GM23248 (cell line): ENCODE measurements around the gene VPS54. TPM values are rescaled to one million over a fixed set of nuclear protein-coding genes. Genes with fewer than 3 reads are reported as not detected.

Source experiments
- DNase-seq: peaks from one replicate; pipeline ENCODE4 v3.0.0-alpha.2; 2015
- H2AFZ ChIP-seq: fragments of 200-600 bp; sonication (generic); 2 replicates; pipeline ENCODE4 v1.6.1; 2016; ENCODE audit warnings: antibody characterized with exemption
- H3F3A ChIP-seq: fragments of 200-600 bp; sonication (generic); 2 replicates; pipeline ENCODE4 v1.6.1; 2016; ENCODE audit warnings: mild to moderate bottlenecking, antibody characterized with exemption, mixed run types; ENCODE audit not compliant: insufficient read depth
- H3K27ac ChIP-seq: fragments of 200-600 bp; sonication (generic); 2 replicates; pipeline ENCODE4 v1.5.1; 2016; ENCODE audit warnings: mild to moderate bottlenecking
- H3K27me3 ChIP-seq: fragments of 200-600 bp; sonication (generic); replicated peaks from 2 replicates; pipeline ENCODE4 v1.6.1; 2016; ENCODE audit warnings: mild to moderate bottlenecking; ENCODE audit not compliant: insufficient read depth
- H3K36me3 ChIP-seq: fragments of 200-600 bp; sonication (generic); 2 replicates; pipeline ENCODE4 v1.6.1; 2016; ENCODE audit warnings: low read depth, mild to moderate bottlenecking
- H3K4me1 ChIP-seq: fragments of 200-600 bp; sonication (generic); 2 replicates; pipeline ENCODE4 v1.6.1; 2016; ENCODE audit warnings: mild to moderate bottlenecking; ENCODE audit not compliant: insufficient read depth
- H3K4me2 ChIP-seq: fragments of 200-600 bp; sonication (generic); one replicate; pipeline ENCODE4 v1.6.1; 2016; ENCODE audit warnings: mild to moderate bottlenecking; ENCODE audit not compliant: unreplicated experiment
- H3K4me3 ChIP-seq: fragments of 200-600 bp; sonication (generic); 2 replicates; pipeline ENCODE4 v1.5.1; 2016; ENCODE audit warnings: mild to moderate bottlenecking
- H3K79me2 ChIP-seq: fragments of 200-600 bp; sonication (generic); 2 replicates; pipeline ENCODE4 v1.6.1; 2016; ENCODE audit warnings: mild to moderate bottlenecking; ENCODE audit not compliant: insufficient read depth
- H3K9ac ChIP-seq: fragments of 200-600 bp; sonication (generic); 2 replicates; pipeline ENCODE4 v1.6.1; 2016; ENCODE audit warnings: mild to moderate bottlenecking
- H3K9me2 ChIP-seq: fragments of 200-600 bp; sonication (generic); 2 replicates; pipeline ENCODE4 v1.6.1; 2016; ENCODE audit warnings: mixed run types, mild to moderate bottlenecking, moderate library complexity; ENCODE audit not compliant: insufficient read depth
- H3K9me3 ChIP-seq: fragments of 200-600 bp; sonication (generic); one replicate; pipeline ENCODE4 v1.6.1; 2017; ENCODE audit warnings: low read depth
- H4K20me1 ChIP-seq: fragments of 200-600 bp; sonication (generic); 2 replicates; pipeline ENCODE4 v1.6.0; 2016; ENCODE audit not compliant: insufficient read depth
- EZH2 ChIP-seq: fragments of 200-600 bp; sonication (generic); IDR thresholded peaks from 2 replicates; pipeline ENCODE4 v1.6.1; 2018; ENCODE audit warnings: antibody characterized with exemption, mild to moderate bottlenecking; ENCODE audit not compliant: insufficient read depth, poor library complexity, severe bottlenecking
- EZH2phosphoT487 ChIP-seq: fragments of 200-600 bp; sonication (generic); IDR thresholded peaks from 2 replicates; pipeline ENCODE4 v1.6.1; 2018; ENCODE audit warnings: antibody characterized with exemption, moderate library complexity, mild to moderate bottlenecking, low read depth; ENCODE audit not compliant: insufficient read depth
- WGBS, 2 experiments: methylation state at CpG; one replicate each; pipeline ENCODE4 v1.1.6; 2015 to 2017; ENCODE audit warnings: low lambda C conversion rate in 2 of 2, low coverage in 1 of 2; ENCODE audit errors: missing lambda C conversion rate in 2 of 2; 5-methylcytosine and 5-hydroxymethylcytosine counted together
- in situ Hi-C: fragments of 300-500 bp; cut with MboI; formaldehyde crosslinking; loops from 2 replicates; pipeline ENCODE4 v1.15.0; 2020
- polyA plus RNA-seq: library from polyadenylated mRNA; unstranded; fragments of >200 nt; fragmentation: Nextera tagmentation; extraction: Ambion mirVana; gene quantifications from 2 replicates; pipeline ENCODE4 v1.2.1, GENCODE V29; 2016
- total RNA-seq: library from RNA; depleted of rRNA; stranded (reverse); fragments of >200 nt; shearing (Covaris generic); gene quantifications from 2 replicates; pipeline ENCODE4 v1.2.3, GENCODE V29; 2014

Gene VPS54
- total and polyA plus RNA-seq, 2 experiments from 2014 or later = 6.5 to 12.9 TPM

- Histone ChIP-seq H3K4me2 (no peak overlapping the region), H3K27ac (no peak overlapping the region), H3K9ac (no peak overlapping the region), H4K20me1 (no peaks in the 10 kb centered on the region), H3K9me2 (no peaks in the 10 kb centered on the region), H3F3A (peaks cover 12% of the 10 kb centered on the region), H3K79me2 (peaks cover 88% of the 10 kb centered on the region), H3K36me3 (peaks cover 27% of the 10 kb centered on the region), H3K4me3 (no peak overlapping the region), H3K9me3 (no peaks in the 10 kb centered on the region), H3K4me1 (peaks cover under 1% of the 10 kb centered on the region; the same call in 1 of the 2 replicates), H3K27me3 (no peaks in the 10 kb centered on the region), H2AFZ (no peak overlapping the region)
- 82 to 87% methylated on average over 2 of the region's 2 CpGs for WGBS, 2 experiments
- in situ Hi-C loops = no loop called here
- no peak for DNase-seq
- TF ChIP-seq EZH2phosphoT487 = no peak
- TF ChIP-seq EZH2 = no peak
Observed at GRCh38 chr2:63881205-63881604, 138.0 kb downstream of the VPS54 start.

DNA sequence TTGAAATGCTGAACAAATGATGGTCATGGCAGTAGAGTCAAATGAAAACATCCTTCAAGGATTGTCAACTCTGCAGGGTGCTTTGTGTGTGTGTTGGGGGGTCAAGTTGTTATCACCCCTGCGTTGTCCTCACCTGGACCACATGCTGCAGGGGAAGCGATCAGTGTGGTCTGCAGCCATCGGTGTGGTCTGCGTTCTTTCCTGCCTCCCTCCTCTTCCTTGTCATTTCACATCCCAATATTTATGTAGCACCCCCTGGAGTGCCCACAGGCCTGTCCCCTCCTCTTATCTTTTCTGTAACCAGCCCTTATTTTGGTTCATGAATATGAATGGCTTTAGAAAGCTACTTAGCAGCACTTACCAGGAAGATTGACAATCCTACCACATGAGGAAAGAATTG lies 138.6 kb downstream of the VPS54 start:
- no peaks in the 10 kb centered on the region for H3K9me3 ChIP-seq
- peaks cover 17% of the 10 kb centered on the region for H3F3A ChIP-seq
- no peak overlapping the region for H3K4me2 ChIP-seq
- peaks cover 91% of the 10 kb centered on the region for H3K79me2 ChIP-seq
- in situ Hi-C loops = no loop called here
- no peaks in the 10 kb centered on the region for H4K20me1 ChIP-seq
- H3K4me3 ChIP-seq = no peak overlapping the region
- H3K27ac ChIP-seq = no peak overlapping the region
- no peak for DNase-seq
- H2AFZ ChIP-seq = no peak overlapping the region
- TF ChIP-seq EZH2 (no peak), EZH2phosphoT487 (no peak)
- peaks cover 7% of the 10 kb centered on the region for H3K4me1 ChIP-seq
- peaks cover 22% of the 10 kb centered on the region for H3K36me3 ChIP-seq
- no peaks in the 10 kb centered on the region for H3K9me2 ChIP-seq
- WGBS, 2 experiments = 80 to 82% methylated on average over 4 of the region's 4 CpGs
- no peak overlapping the region for H3K9ac ChIP-seq
- H3K27me3 ChIP-seq = no peaks in the 10 kb centered on the region

DNA sequence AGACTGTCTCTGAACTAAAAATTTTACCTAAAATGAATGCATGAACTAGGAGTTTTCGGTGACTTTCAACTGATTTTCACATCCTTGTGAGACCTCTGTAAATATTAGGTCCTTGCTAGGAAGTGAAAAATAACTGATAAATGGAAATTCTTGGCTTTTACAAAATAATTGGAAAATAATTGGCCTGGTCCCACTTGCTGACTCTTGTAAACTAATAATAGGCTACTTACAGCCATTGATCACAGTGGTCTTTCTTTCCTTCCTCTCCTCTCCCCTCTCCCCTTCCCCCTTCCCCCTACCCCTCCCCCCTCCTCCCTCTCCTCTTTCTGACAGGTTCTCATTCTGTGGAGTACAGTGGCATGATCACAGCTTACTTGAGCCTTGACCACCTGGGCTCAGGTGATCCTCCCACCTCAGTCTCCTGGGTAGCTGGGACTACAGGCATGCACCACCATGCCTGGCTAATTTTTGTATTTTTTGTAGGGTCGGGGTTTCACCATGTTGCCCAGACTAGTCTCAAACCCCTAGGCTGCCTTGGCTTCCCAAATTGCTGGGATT lies 139.3 kb downstream of the VPS54 start:
- Histone ChIP-seq H3K79me2 (peaks cover 84% of the 10 kb centered on the region), H3K4me3 (no peak overlapping the region), H3K4me2 (no peak overlapping the region), H3F3A (peaks cover 24% of the 10 kb centered on the region), H2AFZ (no peak overlapping the region), H4K20me1 (no peaks in the 10 kb centered on the region), H3K27ac (no peak overlapping the region), H3K27me3 (no peaks in the 10 kb centered on the region), H3K9ac (no peak overlapping the region), H3K9me3 (no peaks in the 10 kb centered on the region), H3K36me3 (peaks cover 19% of the 10 kb centered on the region), H3K4me1 (peaks cover 12% of the 10 kb centered on the region), H3K9me2 (no peaks in the 10 kb centered on the region)
- WGBS, 2 experiments = 56 to 57% methylated on average over 2 of the region's 2 CpGs
- in situ Hi-C loops = no loop called here
- TF ChIP-seq EZH2 (no peak), EZH2phosphoT487 (no peak)
- no peak for DNase-seq

DNA sequence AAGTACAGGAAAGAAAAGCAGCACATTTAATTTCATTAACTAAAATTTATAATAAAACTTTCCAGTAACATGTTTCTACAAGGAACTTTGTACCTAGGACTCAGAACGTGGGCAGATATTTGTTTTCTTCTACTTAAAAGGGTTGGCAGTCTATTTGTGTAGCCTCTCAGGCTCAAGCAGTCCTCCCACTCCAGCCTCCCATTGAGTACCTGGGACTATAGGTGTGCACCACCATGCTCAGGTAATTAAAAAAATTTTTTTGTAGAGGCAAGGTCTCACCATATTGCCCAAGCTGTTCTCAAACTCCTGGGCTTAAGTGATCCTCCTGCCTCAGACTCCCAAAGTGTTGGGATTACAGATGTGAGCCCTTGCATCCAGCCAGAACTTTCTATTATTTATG lies 140.7 kb downstream of the VPS54 start:
- no peaks in the 10 kb centered on the region for H3K27me3 ChIP-seq
- no peak overlapping the region for H3K4me3 ChIP-seq
- no peaks in the 10 kb centered on the region for H3K9me3 ChIP-seq
- DNase-seq = no peak
- peaks cover 85% of the 10 kb centered on the region for H3K79me2 ChIP-seq
- 67 to 73% methylated on average over 1 of the region's 1 CpG for WGBS, 2 experiments
- no peaks in the 10 kb centered on the region for H3K9me2 ChIP-seq
- H3K27ac ChIP-seq = no peak overlapping the region
- no peak overlapping the region for H3K9ac ChIP-seq
- peaks cover 18% of the 10 kb centered on the region for H3K4me1 ChIP-seq
- in situ Hi-C loops = no loop called here
- TF ChIP-seq EZH2phosphoT487 (no peak), EZH2 (no peak)
- no peak overlapping the region for H3K4me2 ChIP-seq
- H4K20me1 ChIP-seq = no peaks in the 10 kb centered on the region
- peaks cover 38% of the 10 kb centered on the region for H3F3A ChIP-seq
- H2AFZ ChIP-seq = no peak overlapping the region
- H3K36me3 ChIP-seq = peaks cover 16% of the 10 kb centered on the region; the same call in 1 of the 2 replicates

- in situ Hi-C loops = no loop called here
Observed at GRCh38 chr2:63876311-63876710, 142.9 kb downstream of the VPS54 start.

More at GRCh38 chr2:63876311-63876710, 142.9 kb downstream of the VPS54 start:
- no peaks in the 10 kb centered on the region for H3K9me3 ChIP-seq
- DNase-seq = no peak
- peak overlapping the region; percentile 82 for H3K27ac ChIP-seq
- H3F3A ChIP-seq = peaks cover 56% of the 10 kb centered on the region
- no peaks in the 10 kb centered on the region for H4K20me1 ChIP-seq
- no peak overlapping the region for H2AFZ ChIP-seq
- H3K36me3 ChIP-seq = peaks cover 16% of the 10 kb centered on the region; the same call in 1 of the 2 replicates
- H3K9ac ChIP-seq = peak overlapping the region; percentile 55; the same call in 1 of the 2 replicates
- peak overlapping the region; percentile 72 for H3K4me2 ChIP-seq
- H3K79me2 ChIP-seq = peaks cover 86% of the 10 kb centered on the region
- H3K4me1 ChIP-seq = peaks cover 31% of the 10 kb centered on the region
- H3K27me3 ChIP-seq = no peaks in the 10 kb centered on the region
- H3K9me2 ChIP-seq = no peaks in the 10 kb centered on the region
- TF ChIP-seq EZH2phosphoT487 (no peak), EZH2 (no peak)
- no peak overlapping the region for H3K4me3 ChIP-seq
- WGBS, 2 experiments = 95 to 96% methylated on average over 5 of the region's 5 CpGs
